ENCODE data around the gene SHANK3. TPM values are rescaled to one million over a fixed set of nuclear protein-coding genes. Genes with fewer than 3 reads are reported as not detected.

Gene SHANK3
- polyA plus RNA-seq, 1 of the 3 experiments (the other 2 are of a cell fraction) = 1.5 TPM

DNA sequence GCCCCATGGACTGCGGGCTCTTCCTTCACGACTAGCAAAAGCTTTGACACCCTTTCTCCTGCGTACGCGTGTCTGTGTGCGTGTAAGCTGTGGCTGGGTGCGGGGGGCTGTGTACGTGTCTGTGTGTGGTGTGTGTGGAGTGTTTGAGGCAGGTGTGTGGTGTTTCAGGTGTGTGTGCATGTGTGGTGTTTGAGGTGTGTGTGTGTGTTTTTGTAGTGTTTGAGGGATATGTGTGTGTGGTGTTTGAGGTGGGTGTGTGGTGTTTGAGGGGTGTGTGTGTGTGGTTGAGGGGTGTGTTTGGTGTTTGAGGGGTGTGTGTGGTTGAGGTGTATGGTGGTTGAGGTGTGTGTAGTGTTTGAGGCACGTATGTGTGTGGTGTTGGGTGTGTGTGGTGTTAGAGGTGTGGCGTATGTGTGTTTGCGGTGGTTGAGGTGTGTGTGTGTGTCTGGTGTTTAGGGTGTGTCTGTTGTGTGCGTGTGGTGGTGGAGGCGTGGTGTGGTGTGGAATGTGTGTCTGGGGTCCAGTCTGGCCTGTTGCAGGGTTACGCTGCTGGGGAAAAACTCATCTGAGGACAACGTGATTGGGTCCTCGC, 44.0 kb upstream of the SHANK3 start:
- H3K79me2 ChIP-seq (ENCODE audit: insufficient read depth) = peaks cover 7% of the 10 kb centered on the region; the same call in 1 of the 2 replicates
- H3K9ac ChIP-seq = peak overlapping the region; percentile 72
- peaks cover 0 to 6% of the 10 kb centered on the region in 2 experiments for H3K36me3 ChIP-seq (replicated peaks in 1 of 2; ENCODE audit: control insufficient read depth in 1 of 2, insufficient read depth in 2 of 2, low read length in 1 of 2)
- no peaks in the 10 kb centered on the region for H3K9me3 ChIP-seq
- no peaks in the 10 kb centered on the region for H3K27me3 ChIP-seq (ENCODE audit: insufficient read depth)
- peak overlapping the region; percentile 77 for H2AFZ ChIP-seq (ENCODE audit: low read depth)
- DNase-seq = no peak
- no peaks in the 10 kb centered on the region for H4K20me1 ChIP-seq (ENCODE audit: insufficient read depth)
- ChIA-PET POLR2A (interaction anchor here (0.7 to 0.9 kb wide), 2 partner anchors 10 to 27 kb away, joined by 3 to 4 read pairs; no protein-coding TSS in a partner anchor), CTCF (interaction anchor here (1.1 to 1.2 kb wide), 2 partner anchors 7 to 71 kb away, joined by 3 read pairs; no protein-coding TSS in a partner anchor)
- H3K4me3 ChIP-seq (ENCODE audit: low read depth in 2 of 2, low read length in 1 of 2) = peak overlapping the region; percentile 77
- no peaks in the 10 kb centered on the region for H3F3A ChIP-seq (replicated peaks; ENCODE audit: insufficient read depth)
- 48% methylated on average over 16 of the region's 16 CpGs for WGBS (ENCODE audit: low lambda C conversion rate)
- peak overlapping the region; percentile 89 for H3K4me2 ChIP-seq
- H3K9me2 ChIP-seq = no peaks in the 10 kb centered on the region
- H3K4me1 ChIP-seq (ENCODE audit: control insufficient read depth in 1 of 2, insufficient read depth in 2 of 2, low read depth in 1 of 2, low read length in 1 of 2) = peaks cover 5 to 20% of the 10 kb centered on the region in 2 experiments; a peak in 1 of 4 replicates
- H3K27ac ChIP-seq (ENCODE audit: low read depth in 2 of 2, low read length in 1 of 2) = no peak overlapping the region; a peak in 1 of 4 replicates
- no peak for TF ChIP-seq FOXM1 (IDR thresholded peaks at IDR 0.05; ENCODE audit: low read depth)
- no peak for TF ChIP-seq TAF1 (IDR thresholded peaks at IDR 0.05; ENCODE audit: borderline replicate concordance, low read depth, low read length)

DNA sequence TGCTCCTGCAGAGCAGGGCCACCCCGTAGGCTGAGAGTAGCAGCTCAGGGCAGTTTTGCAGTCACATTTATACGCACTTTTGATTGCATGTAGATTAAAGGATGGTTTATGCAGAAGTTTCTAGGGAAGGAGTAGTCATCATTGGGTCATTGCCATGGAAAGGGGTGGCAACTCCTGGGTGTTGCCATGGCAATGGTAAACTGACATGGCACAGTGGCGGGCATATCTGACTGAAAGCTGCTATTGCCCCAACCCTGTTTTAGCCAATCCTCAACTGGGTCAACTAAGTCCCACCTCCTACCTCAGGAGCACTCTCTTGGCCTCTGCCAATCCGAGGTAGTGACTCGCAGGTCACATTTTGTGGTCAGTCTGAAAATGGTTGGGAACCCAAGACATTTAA, 42.2 kb upstream of the SHANK3 start:
- H3K9ac ChIP-seq = no peak overlapping the region
- no peak overlapping the region for H3K4me3 ChIP-seq (ENCODE audit: low read depth in 2 of 2, low read length in 1 of 2)
- no peaks in the 10 kb centered on the region for H3K27me3 ChIP-seq (ENCODE audit: insufficient read depth)
- ChIA-PET CTCF (no interaction called here), POLR2A (no interaction called here)
- no peak overlapping the region for H2AFZ ChIP-seq (ENCODE audit: low read depth)
- DNase-seq = no peak
- peaks cover 5 to 22% of the 10 kb centered on the region in 2 experiments; a peak in 1 of 4 replicates for H3K4me1 ChIP-seq (ENCODE audit: control insufficient read depth in 1 of 2, insufficient read depth in 2 of 2, low read depth in 1 of 2, low read length in 1 of 2)
- peaks cover 7% of the 10 kb centered on the region; the same call in 1 of the 2 replicates for H3K79me2 ChIP-seq (ENCODE audit: insufficient read depth)
- TF ChIP-seq, protein P1, sequence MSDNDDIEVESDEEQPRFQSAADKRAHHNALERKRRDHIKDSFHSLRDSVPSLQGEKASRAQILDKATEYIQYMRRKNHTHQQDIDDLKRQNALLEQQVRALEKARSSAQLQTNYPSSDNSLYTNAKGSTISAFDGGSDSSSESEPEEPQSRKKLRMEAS (IDR thresholded peaks at IDR 0.05; ENCODE audit: low read depth) = no peak
- TF ChIP-seq FOSL2 (IDR thresholded peaks at IDR 0.05; ENCODE audit: borderline replicate concordance, low read depth) (no peak), MEF2A (IDR thresholded peaks at IDR 0.05; ENCODE audit: borderline replicate concordance, low read depth) (no peak), NFIC (IDR thresholded peaks at IDR 0.05; ENCODE audit: borderline replicate concordance) (no peak), EZH2phosphoT487 (IDR thresholded peaks at IDR 0.05; ENCODE audit: borderline replicate concordance, low read depth) (no peak), FOXJ3 (CRISPR knock-in tag; IDR thresholded peaks at IDR 0.05) (no peak), JUND (IDR thresholded peaks at IDR 0.05) (no peak), RFX5 (IDR thresholded peaks at IDR 0.05; ENCODE audit: low read length) (no peak), CHD2 (IDR thresholded peaks at IDR 0.05; ENCODE audit: low read length, partially characterized antibody) (no peak), ELF1 (IDR thresholded peaks at IDR 0.05) (no peak), GABPA (IDR thresholded peaks at IDR 0.05; ENCODE audit: low read depth) (no peak), SIN3A (IDR thresholded peaks at IDR 0.05; ENCODE audit: borderline replicate concordance, low read depth, low read length) (no peak), MXI1 (IDR thresholded peaks at IDR 0.05; ENCODE audit: low read depth, low read length) (no peak), YY1 (IDR thresholded peaks at IDR 0.05; ENCODE audit: low read depth) (no peak), EP300 (IDR thresholded peaks at IDR 0.05; ENCODE audit: borderline replicate concordance in 1 of 2, low read depth in 1 of 2, low read length in 1 of 2) (no peak), GATA2 (CRISPR knock-in tag; IDR thresholded peaks at IDR 0.05) (no peak)
- TF ChIP-seq, protein P2, sequence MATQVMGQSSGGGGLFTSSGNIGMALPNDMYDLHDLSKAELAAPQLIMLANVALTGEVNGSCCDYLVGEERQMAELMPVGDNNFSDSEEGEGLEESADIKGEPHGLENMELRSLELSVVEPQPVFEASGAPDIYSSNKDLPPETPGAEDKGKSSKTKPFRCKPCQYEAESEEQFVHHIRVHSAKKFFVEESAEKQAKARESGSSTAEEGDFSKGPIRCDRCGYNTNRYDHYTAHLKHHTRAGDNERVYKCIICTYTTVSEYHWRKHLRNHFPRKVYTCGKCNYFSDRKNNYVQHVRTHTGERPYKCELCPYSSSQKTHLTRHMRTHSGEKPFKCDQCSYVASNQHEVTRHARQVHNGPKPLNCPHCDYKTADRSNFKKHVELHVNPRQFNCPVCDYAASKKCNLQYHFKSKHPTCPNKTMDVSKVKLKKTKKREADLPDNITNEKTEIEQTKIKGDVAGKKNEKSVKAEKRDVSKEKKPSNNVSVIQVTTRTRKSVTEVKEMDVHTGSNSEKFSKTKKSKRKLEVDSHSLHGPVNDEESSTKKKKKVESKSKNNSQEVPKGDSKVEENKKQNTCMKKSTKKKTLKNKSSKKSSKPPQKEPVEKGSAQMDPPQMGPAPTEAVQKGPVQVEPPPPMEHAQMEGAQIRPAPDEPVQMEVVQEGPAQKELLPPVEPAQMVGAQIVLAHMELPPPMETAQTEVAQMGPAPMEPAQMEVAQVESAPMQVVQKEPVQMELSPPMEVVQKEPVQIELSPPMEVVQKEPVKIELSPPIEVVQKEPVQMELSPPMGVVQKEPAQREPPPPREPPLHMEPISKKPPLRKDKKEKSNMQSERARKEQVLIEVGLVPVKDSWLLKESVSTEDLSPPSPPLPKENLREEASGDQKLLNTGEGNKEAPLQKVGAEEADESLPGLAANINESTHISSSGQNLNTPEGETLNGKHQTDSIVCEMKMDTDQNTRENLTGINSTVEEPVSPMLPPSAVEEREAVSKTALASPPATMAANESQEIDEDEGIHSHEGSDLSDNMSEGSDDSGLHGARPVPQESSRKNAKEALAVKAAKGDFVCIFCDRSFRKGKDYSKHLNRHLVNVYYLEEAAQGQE (IDR thresholded peaks at IDR 0.05; ENCODE audit: low read depth, low read length) = no peak
- TF ChIP-seq, protein P3, sequence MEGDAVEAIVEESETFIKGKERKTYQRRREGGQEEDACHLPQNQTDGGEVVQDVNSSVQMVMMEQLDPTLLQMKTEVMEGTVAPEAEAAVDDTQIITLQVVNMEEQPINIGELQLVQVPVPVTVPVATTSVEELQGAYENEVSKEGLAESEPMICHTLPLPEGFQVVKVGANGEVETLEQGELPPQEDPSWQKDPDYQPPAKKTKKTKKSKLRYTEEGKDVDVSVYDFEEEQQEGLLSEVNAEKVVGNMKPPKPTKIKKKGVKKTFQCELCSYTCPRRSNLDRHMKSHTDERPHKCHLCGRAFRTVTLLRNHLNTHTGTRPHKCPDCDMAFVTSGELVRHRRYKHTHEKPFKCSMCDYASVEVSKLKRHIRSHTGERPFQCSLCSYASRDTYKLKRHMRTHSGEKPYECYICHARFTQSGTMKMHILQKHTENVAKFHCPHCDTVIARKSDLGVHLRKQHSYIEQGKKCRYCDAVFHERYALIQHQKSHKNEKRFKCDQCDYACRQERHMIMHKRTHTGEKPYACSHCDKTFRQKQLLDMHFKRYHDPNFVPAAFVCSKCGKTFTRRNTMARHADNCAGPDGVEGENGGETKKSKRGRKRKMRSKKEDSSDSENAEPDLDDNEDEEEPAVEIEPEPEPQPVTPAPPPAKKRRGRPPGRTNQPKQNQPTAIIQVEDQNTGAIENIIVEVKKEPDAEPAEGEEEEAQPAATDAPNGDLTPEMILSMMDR (IDR thresholded peaks at IDR 0.05) = no peak
- H4K20me1 ChIP-seq (ENCODE audit: insufficient read depth) = no peaks in the 10 kb centered on the region
- H3K36me3 ChIP-seq (replicated peaks in 1 of 2; ENCODE audit: control insufficient read depth in 1 of 2, insufficient read depth in 2 of 2, low read length in 1 of 2) = no peaks in the 10 kb centered on the region
- H3K9me2 ChIP-seq = no peaks in the 10 kb centered on the region
- H3F3A ChIP-seq (replicated peaks; ENCODE audit: insufficient read depth) = no peaks in the 10 kb centered on the region
- H3K27ac ChIP-seq (ENCODE audit: low read depth in 2 of 2, low read length in 1 of 2) = no peak overlapping the region
- no peak overlapping the region for H3K4me2 ChIP-seq
- 93% methylated on average over 2 of the region's 5 CpGs for WGBS (ENCODE audit: low lambda C conversion rate)
- H3K9me3 ChIP-seq = no peaks in the 10 kb centered on the region
